NCI-H1105 treated with DMSO at 0.1 percent for 48 hours (cell line): ENCODE results near the gene ATXN7L1.
"Not testable (repeated sequence)": the region's sequence is repeated elsewhere in the genome, so short reads cannot be mapped to it uniquely, and the experiment has no call there.

Experiments used
- DNase-seq: peaks from one replicate; lab custom pipeline; 2025; lab: John Stamatoyannopoulos, UW

Gene ATXN7L1

GRCh38 chr7:105744258-105744657, 132.1 kb downstream of the ATXN7L1 start:
- no peak for DNase-seq

DNA sequence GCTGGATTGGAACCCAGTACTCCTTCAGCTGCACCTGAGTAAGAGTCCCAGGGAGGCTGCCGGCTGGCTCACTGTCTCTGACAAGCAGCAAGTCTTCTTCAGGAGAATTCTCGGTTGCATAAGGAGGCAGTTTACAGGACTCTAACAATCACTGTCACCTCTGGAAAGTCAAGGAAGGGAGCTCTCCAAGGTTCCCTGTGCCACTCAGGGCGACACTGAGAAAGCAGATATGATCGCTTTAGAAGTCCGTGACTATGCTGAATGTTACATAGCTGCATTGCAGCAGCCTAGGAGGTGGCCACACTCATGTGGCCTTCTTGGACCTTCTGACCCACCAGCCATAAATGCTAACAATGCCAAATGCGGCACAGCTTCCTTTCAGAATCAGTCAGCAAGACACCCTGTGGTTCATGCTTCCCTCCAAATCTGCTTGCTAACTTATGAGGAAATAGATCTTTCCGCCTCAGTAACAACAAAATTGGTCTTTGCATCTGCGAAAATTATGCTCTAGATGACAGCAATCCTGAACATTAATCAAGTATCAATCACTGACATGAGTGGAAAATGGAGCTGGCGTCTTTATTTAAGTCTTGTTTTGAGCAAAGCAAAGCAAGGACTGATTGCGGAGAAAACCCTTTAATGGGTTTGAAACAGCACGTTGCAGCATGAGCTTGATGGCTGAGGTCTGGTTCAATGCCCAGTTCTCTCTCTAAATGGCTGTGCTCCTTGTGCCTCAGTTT, 132.9 kb downstream of the ATXN7L1 start:
- no peak for DNase-seq

DNA sequence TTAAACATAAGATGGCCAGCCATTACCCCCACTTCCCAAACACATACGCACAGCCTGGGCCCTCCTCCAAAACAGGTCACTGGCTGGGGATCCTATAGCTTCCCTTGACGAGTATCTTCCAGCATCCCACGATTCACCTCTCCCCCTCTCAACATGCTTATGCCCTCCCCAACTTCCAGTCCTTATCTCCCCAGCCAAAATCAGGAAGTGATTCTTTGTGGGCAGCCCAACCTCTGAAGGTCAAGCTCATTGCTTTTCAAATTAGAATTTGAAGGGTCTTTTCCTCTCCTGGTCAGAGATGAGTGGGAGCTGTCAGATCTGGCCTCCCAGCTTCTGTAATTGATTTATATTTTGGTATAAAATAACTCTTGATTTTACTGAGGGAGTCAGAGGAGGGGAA, 133.6 kb downstream of the ATXN7L1 start:
- no peak for DNase-seq

- no peak for DNase-seq
Observed at GRCh38 chr7:105741982-105742381, 134.4 kb downstream of the ATXN7L1 start.

DNA sequence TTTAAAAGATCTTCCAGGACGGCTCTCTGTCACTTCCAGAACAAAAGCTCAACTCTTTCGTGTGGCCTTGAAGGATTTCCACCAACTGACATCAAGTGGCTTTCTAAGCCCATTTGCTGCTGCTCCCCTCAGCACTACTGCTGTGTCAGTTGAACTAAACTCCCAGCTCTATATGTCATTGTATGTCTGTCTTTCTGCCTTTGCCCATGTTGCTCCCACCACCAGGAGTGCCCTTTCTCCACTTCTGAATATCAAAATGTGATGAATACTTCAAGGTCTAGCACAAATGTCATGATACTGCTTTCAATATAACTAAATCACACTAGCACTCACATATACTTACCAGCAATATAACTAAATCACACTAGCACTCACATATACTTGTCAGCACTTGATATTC, 138.3 kb downstream of the ATXN7L1 start:
- no peak for DNase-seq

DNA sequence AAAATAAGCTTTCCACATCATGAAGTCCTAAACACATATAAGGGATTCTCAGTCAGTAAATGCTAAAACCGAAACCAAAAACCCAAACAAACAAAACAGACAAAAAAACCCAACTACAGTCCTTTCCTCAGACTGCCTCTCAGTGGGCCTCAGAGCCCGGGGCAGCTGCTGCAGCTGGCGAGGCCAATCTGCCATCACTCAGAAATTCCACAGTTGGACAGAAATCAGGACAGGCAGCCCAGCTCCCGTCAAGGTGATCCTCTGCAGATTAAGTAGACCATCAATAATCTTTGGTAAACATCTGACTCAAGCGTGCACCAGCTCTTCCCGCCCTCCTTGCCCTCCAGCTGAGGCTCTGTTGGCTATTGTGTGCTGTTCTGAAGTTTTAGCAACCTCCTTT, 142.2 kb downstream of the ATXN7L1 start:
- DNase-seq, result no peak

GRCh38 chr7:105731042-105731441, 145.4 kb downstream of the ATXN7L1 start:
- no peak for DNase-seq

- DNase-seq, result no peak
Observed at GRCh38 chr7:105728028-105728427, 148.4 kb downstream of the ATXN7L1 start.

DNA sequence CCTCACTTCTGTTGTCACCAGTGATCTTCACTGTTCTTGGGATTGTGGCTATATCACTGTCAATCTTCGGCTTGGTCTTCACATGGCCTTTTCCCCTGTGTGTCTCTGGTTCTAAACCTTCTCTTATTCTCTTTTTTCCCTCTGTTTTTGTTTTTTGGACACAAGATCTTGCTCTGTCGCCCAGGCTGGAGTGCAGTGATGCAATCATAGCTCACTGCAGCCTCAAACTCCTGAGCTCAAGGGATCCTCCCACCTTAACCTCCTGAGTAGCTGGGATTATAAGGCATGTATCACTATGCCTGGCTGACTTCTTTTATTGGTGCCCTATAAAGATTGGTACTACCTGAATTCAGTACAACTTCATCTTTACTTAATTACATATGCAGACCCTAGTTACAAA, 151.7 kb downstream of the ATXN7L1 start:
- DNase-seq, result no peak

DNA sequence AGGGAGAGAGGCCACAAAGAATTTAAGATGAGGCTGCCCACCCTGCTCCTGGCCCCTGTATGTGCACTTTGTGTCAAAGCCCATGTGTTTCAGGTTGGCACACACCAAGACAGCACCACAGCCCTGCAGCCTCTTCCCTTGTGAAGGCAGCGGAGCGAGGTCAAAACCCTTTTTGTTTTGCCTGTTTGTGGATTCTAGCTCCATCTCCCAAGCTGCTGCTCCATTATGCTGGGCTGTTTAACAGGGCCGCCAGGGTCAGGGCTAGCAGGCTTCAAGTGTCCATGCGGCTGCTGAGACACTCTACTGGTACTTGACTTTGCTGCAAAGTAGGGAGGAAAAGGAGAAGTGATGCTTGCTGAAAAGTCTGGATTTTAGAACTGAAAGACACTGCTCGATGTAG, 152.8 kb downstream of the ATXN7L1 start:
- DNase-seq, result peak; percentile 27

DNA sequence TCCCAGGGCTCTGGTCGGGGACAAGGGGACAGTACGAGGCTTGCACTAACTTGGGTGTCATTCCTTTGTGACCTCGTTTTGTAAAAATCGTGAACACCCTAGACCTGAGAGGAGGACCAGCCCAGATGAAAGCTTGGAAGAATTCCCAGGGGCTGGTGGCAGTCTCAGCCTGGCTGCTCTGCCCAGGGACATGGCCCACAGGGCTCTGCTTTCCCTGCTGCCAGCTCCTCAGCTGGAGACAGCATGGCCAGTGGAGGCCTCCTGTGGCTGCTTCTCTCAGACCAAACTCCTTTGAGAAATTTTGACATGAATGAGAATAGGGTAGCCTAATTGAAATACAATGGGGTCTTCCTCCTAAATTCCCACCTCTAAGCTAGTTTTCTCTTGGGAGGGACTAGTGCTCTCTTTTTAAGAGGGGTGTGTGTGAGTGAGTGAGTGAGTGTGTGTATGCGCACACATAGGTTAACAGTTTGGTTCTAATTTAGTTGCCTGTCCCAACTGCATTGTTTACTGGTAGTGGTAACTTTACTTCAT, 154.8 kb downstream of the ATXN7L1 start:
- no peak for DNase-seq

DNA sequence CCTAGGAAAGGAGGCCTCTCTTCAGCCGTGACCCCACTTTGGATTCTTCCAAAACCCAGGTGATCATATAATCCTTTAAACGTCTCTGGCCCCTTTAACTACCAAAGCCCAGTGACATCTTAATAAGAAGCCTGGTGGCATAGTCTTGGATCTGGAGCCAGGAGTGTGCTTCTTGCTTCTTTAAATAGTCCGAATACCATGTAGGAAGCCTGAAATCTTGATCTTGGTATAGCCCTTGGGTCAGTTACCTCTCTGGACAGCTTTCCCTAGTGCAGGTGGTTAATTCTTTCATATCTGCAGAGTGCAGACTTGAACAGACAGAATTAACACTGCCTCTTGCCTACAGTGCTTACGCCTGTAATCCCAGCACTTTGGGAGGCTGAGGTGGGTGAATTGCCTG, 156.5 kb downstream of the ATXN7L1 start:
- DNase-seq, result no peak

- DNase-seq, result no peak
Observed at GRCh38 chr7:105719395-105719794, 157.0 kb downstream of the ATXN7L1 start.

- DNase-seq, result no peak
Observed at GRCh38 chr7:105718511-105718925, 157.9 kb downstream of the ATXN7L1 start.

DNA sequence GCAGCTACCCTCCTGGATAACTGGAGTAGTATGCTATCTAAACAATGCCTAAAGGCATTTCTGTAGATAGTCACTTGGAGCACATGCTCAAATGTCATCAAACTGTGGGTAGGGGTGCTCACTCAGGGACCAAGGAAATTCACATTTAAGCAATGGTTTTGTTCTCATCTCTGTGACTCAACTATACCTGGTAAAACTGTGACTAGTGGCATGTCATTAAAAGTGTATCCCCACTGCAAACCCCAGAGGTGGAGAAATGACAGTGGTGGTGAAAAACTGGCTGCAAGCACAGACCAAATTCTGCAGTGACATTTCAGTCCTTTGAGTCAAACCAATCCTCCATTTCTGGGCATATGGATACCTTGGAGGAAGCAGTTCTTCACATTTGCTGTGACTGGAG, 160.9 kb downstream of the ATXN7L1 start:
- no peak for DNase-seq

- no peak for DNase-seq
Observed at GRCh38 chr7:105713488-105714465, 162.6 kb downstream of the ATXN7L1 start.

- no peak for DNase-seq
Observed at GRCh38 chr7:105712877-105713276, 163.5 kb downstream of the ATXN7L1 start.

DNA sequence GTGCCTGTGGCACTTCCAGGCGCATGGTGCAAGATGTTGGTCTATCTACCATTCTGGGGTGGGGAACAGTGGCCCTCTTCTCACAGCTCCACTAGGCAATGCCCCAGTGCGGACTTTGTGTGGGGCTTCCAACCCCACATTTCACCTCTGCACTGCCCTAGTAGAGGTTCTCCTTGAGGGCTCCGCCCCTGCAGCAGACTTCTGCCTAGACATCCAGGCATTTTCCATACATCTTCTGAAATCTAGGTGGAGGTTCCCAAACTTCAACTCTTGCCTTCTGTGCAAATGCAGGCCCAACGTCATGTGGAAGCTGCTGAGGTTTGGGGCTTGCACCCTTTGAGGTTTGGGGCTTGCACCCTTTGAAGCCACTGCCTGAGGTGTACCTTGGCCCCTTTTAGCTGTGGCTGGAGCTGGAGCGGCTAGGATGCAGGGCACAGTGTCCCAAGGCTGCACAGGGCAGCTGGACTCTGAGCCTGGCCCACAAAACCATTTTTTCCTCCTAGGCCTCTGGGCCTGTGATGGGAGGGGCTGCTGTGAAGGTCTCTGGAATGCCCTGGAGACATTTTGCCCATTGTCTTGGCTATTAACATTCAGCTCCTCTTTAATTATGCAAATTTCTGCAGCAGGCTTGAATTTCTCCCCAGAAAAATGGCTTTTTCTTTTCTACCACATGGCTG, 164.5 kb downstream of the ATXN7L1 start:
- no peak for DNase-seq

- not testable (repeated sequence) for DNase-seq
Observed at GRCh38 chr7:105710720-105711119, 165.7 kb downstream of the ATXN7L1 start.

- DNase-seq, result no peak
Observed at GRCh38 chr7:105708763-105709080, 167.7 kb downstream of the ATXN7L1 start.

- DNase-seq, result no peak
Observed at GRCh38 chr7:105707967-105708762, 168.2 kb downstream of the ATXN7L1 start.

DNA sequence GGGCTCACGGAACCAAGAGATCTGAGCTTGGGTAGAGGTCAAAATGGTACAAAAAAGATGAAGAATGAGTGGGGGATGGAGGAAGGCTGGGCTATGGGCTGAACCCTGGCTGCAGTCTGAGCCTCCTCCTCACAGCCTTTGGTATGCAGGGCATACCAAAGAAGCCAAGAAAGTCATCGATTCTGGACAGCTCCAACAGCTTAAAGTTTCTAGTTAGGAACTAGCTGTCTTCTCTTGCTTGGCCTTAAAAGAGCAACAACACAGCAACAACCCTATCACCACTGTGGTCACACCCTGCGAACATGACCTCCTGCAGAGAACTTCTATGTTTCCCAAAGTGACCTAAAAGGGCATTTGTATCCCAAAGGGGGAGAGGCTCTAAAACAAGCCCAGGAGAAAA, 169.0 kb downstream of the ATXN7L1 start:
- no peak for DNase-seq
